Loucy (cell line): ENCODE results near the gene RESF1.

Experiments used
- CTCF ChIP-seq: fragments of 200-600 bp; sonication (generic); conservative IDR thresholded peaks from 2 replicates; pipeline ENCODE4 v1.5.1; 2014; ENCODE audit warnings: mild to moderate bottlenecking, antibody characterized with exemption, low read length
- EZH2phosphoT487 ChIP-seq: fragments of 200-600 bp; IDR thresholded peaks from 2 replicates; pipeline ENCODE4 v1.6.1; 2018; ENCODE audit warnings: antibody characterized with exemption, mild to moderate bottlenecking, moderate library complexity, borderline replicate concordance

GRCh38 chr12:31999692-32000091, 40.5 kb downstream of the RESF1 start:
- TF ChIP-seq CTCF (no peak), EZH2phosphoT487 (no peak)
